HG03469 (cell line): ENCODE measurements around the gene SLC4A5.
A peak's percentile ranks its signal among the peaks of the same experiment; 100 is the strongest.

Experiments
- ATAC-seq: cut with Tn5 transposase; IDR thresholded peaks from one replicate; pipeline ENCODE4 v1.9.1; 2021; ENCODE audit warnings: mild to moderate bottlenecking, moderate library complexity, moderate number of reproducible peaks; ENCODE audit not compliant: unreplicated experiment

Gene SLC4A5

GRCh38 chr2:74178211-74179062 is 164.8 kb downstream of the SLC4A5 start, which contains the start of gene MOB1A:
MOB1A (minus strand) TSS chr2:74178879; CDS start chr2:74178674, 205 bp downstream.
- ATAC-seq, result peak; percentile 55

- ATAC-seq, result no peak
Measured at GRCh38 chr2:74177696-74178095, 165.5 kb downstream of the SLC4A5 start.

- no peak for ATAC-seq
Measured at GRCh38 chr2:74174909-74175308, 168.3 kb downstream of the SLC4A5 start.

- no peak for ATAC-seq
Measured at GRCh38 chr2:74168739-74169138, 174.5 kb downstream of the SLC4A5 start.
